Progenitor cell of endocrine pancreas (in vitro differentiated cells): ENCODE results near the gene DDX31. TPM values are rescaled to one million over a fixed set of nuclear protein-coding genes. Genes with fewer than 3 reads are reported as not detected.

Experiments used
- DNase-seq: peaks from one replicate; pipeline ENCODE4 v3.0.0; 2021; ENCODE audit warnings: low spot score; ENCODE audit not compliant: unreplicated experiment
- H3K27ac Mint-ChIP-seq: 2 replicates; pipeline ENCODE4 v1.8.0; 2021; ENCODE audit warnings: mild to moderate bottlenecking, moderate library complexity, mixed read lengths
- H3K27me3 Mint-ChIP-seq: 2 replicates; pipeline ENCODE4 v1.8.0; 2021; ENCODE audit warnings: mixed read lengths
- H3K36me3 Mint-ChIP-seq: 2 replicates; pipeline ENCODE4 v1.8.0; 2022; ENCODE audit warnings: mixed read lengths; ENCODE audit not compliant: insufficient read depth
- H3K4me1 Mint-ChIP-seq: 2 replicates; pipeline ENCODE4 v1.8.0; 2021; ENCODE audit warnings: low read depth, mixed read lengths
- H3K4me3 Mint-ChIP-seq: 2 replicates; pipeline ENCODE4 v1.8.0; 2021; ENCODE audit warnings: low read depth, mild to moderate bottlenecking, moderate library complexity, mixed read lengths
- H3K9me3 Mint-ChIP-seq: 2 replicates; pipeline ENCODE4 v1.8.0; 2021; ENCODE audit warnings: low read depth, mixed read lengths
- CTCF ChIP-seq: fragments of 200-600 bp; sonication (generic); IDR thresholded peaks from one replicate; pipeline ENCODE4 v1.5.0; 2021; ENCODE audit warnings: antibody characterized with exemption, mild to moderate bottlenecking; ENCODE audit not compliant: unreplicated experiment
- total RNA-seq: library from RNA; stranded (reverse); gene quantifications from 2 replicates; pipeline ENCODE4 v1.2.1, GENCODE V29; 2021

The DDX31 gene
- total RNA-seq, 1 donor from 2014 or later: 16.7 TPM

DNA sequence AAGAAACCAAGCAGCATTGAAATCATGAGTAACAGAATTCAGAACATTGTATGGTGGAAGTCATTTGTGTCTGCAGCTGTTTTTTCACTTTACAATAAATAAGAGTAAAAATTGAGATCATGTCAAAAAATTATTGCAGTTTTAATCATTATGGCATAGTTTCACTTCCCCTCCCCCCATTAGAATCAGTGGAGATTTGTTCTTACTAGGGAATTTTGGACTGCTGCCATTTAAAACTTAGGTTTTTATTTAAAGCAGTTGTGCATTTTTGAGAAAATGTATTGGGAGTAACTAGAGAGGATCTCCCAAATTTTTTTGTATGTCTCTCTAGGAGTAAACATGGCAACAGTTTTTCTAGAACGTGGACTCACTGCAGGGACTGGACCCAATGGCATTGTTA lies 20.9 kb upstream of the DDX31 start:
- DNase-seq: no peak
- no peak for TF ChIP-seq CTCF
- Mint-ChIP-seq H3K4me3 (no peak overlapping the region), H3K36me3 (peaks cover 30% of the 10 kb centered on the region), H3K4me1 (no peaks in the 10 kb centered on the region), H3K27ac (no peak overlapping the region), H3K9me3 (peaks cover 7% of the 10 kb centered on the region), H3K27me3 (no peaks in the 10 kb centered on the region)

GRCh38 chr9:132683873-132684272 lies 14.1 kb upstream of the DDX31 start:
- H3K9me3 Mint-ChIP-seq: no peaks in the 10 kb centered on the region
- H3K4me3 Mint-ChIP-seq: no peak overlapping the region
- H3K27me3 Mint-ChIP-seq: no peaks in the 10 kb centered on the region
- H3K36me3 Mint-ChIP-seq: peaks cover 32% of the 10 kb centered on the region
- no peaks in the 10 kb centered on the region for H3K4me1 Mint-ChIP-seq
- DNase-seq: no peak
- TF ChIP-seq CTCF: no peak
- no peak overlapping the region for H3K27ac Mint-ChIP-seq

- DNase-seq: no peak
- H3K4me3 Mint-ChIP-seq: no peak overlapping the region
- peaks cover 29% of the 10 kb centered on the region for H3K36me3 Mint-ChIP-seq
- H3K27me3 Mint-ChIP-seq: no peaks in the 10 kb centered on the region
- no peaks in the 10 kb centered on the region for H3K9me3 Mint-ChIP-seq
- H3K4me1 Mint-ChIP-seq: no peaks in the 10 kb centered on the region
- H3K27ac Mint-ChIP-seq: no peak overlapping the region
- no peak for TF ChIP-seq CTCF
Measured at GRCh38 chr9:132681561-132681960, 11.8 kb upstream of the DDX31 start.

GRCh38 chr9:132679946-132680625 lies 10.3 kb upstream of the DDX31 start:
- no peaks in the 10 kb centered on the region for H3K9me3 Mint-ChIP-seq
- no peak for DNase-seq
- H3K4me3 Mint-ChIP-seq: no peak overlapping the region
- H3K27ac Mint-ChIP-seq: no peak overlapping the region
- peaks cover 23% of the 10 kb centered on the region for H3K36me3 Mint-ChIP-seq
- TF ChIP-seq CTCF: no peak
- no peaks in the 10 kb centered on the region for H3K27me3 Mint-ChIP-seq
- H3K4me1 Mint-ChIP-seq: no peaks in the 10 kb centered on the region

- Mint-ChIP-seq H3K4me3 (no peak overlapping the region), H3K36me3 (peaks cover 15% of the 10 kb centered on the region), H3K4me1 (peaks cover 3% of the 10 kb centered on the region), H3K27me3 (no peaks in the 10 kb centered on the region), H3K9me3 (no peaks in the 10 kb centered on the region), H3K27ac (no peak overlapping the region)
- no peak for DNase-seq
- no peak for TF ChIP-seq CTCF
Measured at GRCh38 chr9:132677976-132678375, 8.2 kb upstream of the DDX31 start.
